HG02852 (cell line): Measurements from ENCODE around the gene CRY2.

Source experiments
- ATAC-seq: cut with Tn5 transposase; IDR thresholded peaks from one replicate; pipeline ENCODE4 v1.9.1; 2021; ENCODE audit warnings: mild to moderate bottlenecking, moderate library complexity; ENCODE audit not compliant: unreplicated experiment

CRY2 gene

DNA sequence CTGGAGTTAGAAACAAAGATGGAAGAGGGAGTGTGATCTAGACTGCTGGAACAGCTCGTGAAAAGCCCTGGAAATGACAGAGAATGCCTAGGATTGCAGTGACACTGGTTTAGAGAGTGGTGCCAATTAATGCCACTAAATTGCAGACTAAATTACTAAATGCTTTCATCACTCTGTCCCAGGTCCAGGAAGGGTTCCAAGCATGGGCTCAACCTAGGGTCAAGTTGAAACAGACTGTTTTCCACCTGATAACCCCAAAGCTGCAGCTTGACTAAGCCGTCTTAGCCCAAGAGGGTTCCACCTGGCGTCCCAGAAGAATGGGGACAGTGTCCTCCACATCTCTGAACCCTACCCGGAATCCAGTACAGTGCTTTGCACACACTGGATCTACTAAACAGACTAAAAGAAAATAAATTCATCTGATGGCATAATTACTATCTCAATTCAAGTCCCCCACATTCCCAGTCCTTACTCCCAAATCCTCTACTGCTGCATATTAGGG, 1.1 kb upstream of the CRY2 start:
- ATAC-seq, result no peak

DNA sequence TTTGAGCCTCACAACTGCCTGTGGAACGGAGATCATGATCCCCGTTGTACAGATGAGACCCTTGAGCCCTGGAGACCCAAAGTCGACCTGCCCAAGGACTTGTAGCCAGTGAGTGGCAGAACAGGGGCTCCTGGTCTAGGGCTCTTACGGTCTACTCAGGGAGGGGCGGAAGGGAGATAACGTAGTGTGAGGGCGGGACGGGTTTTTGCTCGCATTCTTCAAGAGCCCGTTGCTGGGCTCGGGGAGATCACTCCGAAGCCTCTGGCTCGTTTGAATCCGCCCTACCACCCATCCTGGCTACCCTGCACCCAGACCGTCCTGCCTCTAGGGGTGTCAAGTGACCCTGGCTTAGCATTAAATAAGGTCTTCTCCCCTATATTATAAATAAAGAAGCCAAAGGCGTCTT, 639 bp downstream of the CRY2 start:
- ATAC-seq, result peak; percentile 16

DNA sequence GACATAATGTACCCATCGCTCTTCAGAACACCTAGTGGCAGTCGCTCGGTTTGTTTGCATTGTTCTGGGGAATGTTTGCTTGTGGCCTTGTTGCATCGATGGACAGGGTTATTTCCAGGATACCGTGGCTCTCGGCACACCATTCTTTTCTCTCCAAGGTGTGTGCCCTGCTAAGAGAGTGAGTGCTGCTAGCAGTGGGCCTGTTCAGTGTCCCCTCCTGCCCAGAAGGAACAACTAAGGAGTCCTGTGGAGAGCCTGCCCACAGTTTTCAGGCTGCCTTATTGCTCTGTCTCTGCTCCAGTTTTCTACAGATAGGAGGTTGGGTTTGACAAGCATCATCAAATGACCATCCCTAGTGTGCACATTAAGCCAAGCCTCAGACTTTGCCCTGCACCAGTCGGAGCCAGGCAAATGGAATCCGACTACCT, 1.4 kb downstream of the CRY2 start:
- ATAC-seq, result no peak

DNA sequence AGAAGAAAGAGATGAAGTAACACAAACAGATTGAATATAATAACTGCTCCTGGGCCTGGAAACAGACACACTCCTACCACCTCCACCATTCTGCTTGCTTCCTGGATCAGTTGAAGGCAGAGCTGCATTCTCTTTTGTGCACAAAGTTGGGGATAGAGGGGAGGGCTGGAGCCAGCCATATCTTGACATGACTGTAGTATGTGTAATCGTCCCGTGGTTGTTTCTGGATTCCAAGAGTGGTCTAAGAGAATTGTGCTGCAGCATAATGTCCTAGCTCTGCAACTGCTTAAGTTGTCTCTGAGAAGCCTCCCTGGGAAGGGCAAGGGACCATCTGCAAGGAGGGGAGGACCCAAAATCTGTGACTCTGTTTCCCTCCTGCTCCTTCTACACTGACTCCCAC, 3.2 kb downstream of the CRY2 start:
- ATAC-seq, result no peak

DNA sequence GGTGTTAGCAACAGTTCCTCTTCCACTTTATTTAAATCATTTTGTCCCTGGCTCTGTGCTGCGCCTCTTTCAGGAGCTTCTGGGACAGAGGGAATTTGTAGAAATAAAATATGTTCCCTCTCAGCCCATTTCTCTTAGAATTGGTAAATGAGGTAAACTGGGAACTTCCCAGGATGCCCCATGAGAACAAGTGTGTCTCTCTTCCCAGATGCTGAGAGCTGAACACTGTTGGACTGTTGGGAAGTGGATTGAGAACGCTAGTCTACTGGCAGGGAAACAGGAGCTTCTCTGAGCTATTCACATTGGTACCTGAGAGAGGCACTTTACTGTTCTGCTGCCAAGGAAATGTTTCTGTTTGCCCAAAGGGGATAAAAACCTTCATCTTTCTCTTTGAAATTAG, 4.0 kb downstream of the CRY2 start:
- no peak for ATAC-seq

DNA sequence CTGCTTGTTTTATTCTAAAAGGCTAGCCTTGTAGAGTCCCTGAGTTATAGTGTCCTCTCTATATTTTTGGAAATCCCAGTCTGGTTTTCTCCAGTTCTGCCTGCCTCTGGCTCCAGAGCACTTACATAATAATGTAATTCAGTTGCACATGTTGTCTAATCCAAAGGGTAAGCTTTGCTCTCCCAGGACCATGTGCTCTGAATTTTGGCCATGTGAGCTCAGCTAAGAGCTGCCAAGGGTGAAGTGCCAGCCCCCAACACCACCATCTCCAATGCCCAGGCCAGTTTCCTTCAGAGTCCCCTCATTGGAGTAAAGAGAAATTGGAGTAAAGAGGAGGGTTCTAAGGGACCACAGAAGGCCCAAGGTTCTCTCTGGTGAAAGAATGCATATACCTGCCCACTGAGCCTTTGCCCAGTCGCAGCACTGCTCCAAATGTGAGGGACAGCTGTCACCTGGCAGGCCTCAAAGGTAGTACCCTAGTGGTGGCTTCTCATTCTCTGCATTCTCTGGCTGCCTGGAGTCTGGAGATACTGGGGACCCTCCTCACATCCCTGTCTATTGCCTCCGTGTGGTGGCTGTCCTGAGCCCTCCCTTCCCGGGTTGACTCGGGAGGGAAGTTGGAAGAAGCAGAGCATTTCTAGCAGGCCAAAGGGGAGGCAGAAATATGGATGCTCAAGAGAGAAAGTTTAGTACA, 4.9 kb downstream of the CRY2 start:
- peak; percentile 15 for ATAC-seq

DNA sequence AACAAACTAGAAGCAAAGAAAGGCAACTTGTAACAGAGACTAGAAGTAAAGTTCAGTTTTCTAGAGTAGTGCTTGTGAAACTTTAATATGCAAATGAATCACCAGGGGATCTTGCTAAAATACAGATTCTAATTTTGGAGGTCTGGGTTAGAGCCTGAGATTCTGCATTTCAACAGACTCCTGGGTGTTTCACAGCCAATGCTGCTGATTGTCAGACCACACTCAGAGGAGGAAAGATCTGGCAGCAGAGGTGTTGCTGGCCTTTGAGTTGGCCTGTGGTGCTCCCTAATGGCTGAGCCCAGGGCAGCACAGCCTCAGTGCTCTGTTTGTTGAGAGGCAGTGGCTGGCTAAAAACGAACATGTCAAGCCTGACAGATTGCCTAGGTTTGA, 5.4 kb downstream of the CRY2 start:
- peak; percentile 47 for ATAC-seq

DNA sequence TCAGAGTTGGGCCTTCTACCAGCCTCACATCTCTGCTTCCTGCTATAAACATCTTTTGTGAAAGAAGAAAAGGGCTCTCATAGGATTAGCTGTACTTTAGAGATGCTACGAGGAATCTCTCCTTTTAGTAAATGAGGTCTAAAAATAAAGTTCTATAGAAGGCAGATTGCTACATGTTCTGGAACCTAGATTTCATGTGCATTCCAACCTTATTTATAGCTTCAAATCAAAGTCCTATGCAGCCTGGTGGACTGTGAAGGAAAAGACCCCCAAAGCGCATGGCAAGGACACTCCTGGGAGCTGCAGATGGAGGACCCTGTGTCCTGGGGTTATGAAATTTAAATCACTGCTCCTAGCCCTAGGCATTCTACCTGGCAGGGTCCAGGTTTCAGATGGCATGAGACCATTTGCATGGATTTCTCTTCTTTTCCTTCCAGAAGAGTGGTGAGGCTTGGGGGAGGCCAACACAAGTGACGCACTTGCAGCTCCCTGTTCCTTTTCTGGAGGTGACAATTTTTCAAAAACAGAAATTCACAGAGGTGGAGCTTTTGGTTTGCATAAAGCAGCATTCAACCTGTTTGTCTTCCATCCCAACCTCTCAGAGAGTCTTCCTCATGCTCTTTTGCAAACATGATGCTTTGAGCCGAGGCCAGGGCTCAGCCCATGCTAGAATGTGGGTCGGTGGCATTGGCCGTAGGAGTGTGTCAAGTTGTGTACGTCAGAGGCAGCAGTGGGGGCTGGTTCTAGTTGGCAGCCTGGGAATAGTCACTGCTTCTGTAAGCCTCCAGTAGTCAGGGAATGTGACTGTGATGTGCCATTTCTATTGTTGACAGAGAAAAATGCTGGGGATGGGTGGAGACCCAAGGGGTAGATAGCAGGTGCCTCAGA, 6.3 kb downstream of the CRY2 start:
- ATAC-seq, result no peak

DNA sequence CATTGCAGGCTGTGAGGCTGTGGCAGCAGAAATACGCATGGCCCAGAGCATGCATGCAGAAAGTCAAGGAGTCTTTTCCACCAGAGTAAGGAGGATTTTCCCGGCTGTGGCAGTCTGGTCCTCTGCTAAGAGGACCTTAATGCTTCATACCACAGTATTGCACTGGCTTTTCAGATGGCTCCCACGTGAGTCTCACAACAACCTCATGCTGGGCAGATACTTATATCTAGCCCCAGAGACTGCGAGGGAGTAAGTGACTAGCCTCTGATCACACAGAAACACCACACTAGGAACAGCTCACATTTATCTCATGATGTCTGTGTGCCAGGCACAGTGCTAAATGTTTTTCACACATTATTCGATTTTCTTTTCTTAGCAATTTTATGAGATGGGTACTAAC, 8.0 kb downstream of the CRY2 start:
- no peak for ATAC-seq

DNA sequence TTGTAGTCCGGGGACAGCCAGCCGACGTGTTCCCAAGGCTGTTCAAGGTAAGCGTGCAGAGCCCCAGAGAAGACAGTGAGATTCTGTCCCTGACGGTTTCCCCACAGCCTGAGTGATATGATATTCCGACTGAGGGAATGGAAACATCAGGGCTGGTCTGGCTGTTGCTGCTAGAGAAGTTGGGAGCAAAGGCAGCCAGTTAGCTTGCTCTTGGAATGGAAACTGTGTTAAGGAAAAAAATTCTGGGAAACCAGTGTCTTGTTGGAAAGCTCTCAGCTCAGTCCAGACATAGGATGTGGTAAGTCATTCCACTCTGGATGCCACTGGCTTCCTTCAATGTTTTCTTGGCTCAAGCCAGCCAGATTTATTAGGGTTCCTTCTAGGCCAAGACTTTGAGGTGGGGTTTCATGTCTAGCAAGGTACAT, 8.8 kb downstream of the CRY2 start:
- no peak for ATAC-seq

DNA sequence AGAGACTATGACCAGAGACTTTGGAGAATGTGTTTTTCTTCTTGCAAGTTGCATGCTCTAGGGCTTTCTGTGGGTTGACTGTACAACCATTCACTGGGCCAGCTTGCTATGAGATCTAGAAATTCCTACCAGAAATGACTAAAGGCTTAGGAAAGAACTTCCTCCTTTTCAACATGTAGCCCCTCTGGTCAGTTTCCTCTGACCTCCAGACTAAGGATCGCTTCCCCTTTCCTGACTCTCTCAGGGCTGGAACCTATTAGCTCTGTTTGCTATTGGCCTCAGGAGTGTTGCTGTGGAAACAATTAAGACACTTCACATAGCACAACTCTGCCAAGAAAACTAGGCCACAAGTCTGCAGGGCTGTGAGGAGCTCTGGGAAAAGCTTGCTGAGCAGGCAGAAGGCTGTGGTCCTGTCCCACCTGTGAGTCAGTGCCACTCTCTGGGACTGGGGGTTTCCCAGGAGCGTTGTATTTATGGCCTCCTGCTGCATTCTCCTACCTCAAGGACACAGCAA, 10.7 kb downstream of the CRY2 start:
- ATAC-seq, result no peak

DNA sequence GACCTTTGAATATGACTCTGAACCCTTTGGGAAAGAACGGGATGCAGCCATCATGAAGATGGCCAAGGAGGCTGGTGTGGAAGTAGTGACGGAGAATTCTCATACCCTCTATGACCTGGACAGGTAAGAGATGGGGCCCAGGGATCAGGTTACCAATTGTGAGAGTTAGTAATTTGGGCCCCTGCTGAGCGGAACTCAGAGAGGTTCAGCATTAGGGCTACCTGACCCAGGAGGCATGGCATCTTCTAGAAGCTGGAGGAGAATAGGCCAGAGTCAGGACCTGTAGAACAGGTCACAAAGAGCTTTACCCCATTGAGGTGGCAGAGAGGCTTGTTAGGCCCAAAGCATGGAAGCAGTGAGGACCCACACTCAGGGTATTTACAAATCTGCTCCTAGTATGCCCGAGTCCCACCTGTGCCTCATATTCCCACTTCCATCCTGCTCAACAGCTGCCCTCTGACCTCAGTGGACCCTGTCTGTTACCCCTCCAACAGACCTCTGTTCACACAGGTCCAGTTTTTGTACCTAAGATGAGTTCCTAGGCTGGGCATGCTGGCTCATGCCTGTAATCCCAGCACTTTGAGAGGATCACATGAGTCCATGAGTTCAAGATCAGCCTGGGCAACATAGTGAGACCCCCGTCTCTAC, 11.6 kb downstream of the CRY2 start:
- ATAC-seq, result no peak

DNA sequence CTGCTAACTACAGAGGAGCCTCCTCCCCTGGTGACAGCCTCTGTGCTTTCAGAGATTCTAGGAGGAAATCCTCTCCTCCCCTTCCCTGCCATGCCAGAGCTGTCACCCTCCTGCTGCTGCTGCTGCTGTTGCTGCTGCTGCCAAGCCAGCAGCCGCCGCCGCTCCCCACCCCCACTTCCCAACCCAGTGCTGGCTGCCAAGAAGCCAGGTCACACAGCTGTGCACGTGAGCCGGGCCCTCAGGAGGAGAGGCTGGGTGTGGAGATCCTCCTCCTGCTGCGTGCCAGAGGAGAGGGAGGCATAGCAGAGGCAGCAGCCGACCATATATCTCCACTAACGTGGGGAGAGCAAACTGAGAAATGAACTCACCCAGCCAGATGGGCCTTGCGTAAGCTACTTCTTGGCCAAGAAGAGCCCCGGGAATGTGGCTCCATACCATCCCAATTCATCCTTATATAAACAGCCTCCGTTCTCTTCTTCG, 12.4 kb downstream of the CRY2 start:
- no peak for ATAC-seq

DNA sequence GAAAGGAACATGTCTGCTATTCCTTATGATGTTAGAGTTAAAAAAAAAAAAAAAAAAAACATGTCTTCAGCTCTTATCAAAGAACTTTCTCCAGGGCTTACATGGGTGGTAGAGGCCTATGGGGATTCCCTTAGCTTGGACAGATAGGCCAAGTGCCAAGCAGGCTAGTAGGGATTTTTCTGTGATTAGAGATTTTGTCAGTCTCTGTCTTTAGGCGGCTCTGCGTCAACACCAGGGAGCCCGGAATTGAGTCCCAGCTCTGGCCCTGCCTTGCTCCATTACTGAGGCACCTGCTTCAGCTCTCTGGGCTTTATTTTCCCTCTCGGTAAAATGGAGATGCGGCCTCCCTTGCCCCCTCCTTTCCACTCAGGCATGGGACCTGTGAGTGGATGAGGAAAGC, 13.1 kb downstream of the CRY2 start:
- ATAC-seq, result no peak

DNA sequence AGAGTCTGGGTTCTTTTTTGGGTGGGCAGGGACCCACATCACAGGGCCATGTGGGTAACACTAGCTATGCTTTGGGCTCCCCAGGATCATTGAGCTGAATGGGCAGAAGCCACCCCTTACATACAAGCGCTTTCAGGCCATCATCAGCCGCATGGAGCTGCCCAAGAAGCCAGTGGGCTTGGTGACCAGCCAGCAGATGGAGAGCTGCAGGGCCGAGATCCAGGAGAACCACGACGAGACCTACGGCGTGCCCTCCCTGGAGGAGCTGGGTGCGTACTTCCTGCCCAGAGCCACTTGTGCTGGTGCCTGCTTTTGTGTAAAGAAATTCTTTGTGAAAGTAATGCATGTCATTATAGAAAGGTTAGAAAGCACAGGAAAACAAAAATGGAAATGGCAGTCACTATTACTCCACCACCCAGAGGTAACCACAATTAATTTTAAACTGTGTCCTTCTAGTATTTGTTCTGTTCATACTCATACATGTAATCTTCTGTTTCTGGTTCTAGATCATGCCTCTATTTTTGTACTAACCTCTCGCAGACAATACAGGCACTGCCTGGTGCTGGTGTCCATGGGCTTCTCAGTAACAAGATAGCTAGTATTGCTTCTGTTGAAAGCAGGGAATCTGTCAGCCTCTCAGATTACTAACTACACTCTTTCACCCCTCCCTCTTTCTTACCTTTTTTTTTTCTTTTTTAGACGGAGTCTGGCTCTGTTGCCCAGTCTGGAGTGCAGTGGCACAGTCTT, 13.7 kb downstream of the CRY2 start:
- no peak for ATAC-seq

DNA sequence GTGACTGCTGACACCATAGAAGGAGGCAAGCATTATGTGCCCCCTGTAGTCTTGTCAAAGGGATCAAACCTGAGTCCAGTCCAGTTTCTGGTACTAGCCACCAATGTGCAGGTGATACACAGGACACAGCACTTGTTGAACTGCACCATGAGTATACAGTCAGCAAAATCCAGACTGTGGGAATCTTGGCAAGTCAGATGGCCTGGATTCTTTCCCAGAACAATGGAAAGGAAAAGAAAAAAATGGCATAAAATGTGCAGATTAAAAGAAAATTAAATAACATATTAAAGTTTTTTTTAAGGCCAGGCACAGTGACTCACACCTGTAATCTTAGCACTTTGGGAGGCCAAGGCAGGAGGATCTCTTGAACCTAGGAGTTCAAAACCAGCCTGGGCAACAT, 16.8 kb downstream of the CRY2 start:
- ATAC-seq, result no peak

DNA sequence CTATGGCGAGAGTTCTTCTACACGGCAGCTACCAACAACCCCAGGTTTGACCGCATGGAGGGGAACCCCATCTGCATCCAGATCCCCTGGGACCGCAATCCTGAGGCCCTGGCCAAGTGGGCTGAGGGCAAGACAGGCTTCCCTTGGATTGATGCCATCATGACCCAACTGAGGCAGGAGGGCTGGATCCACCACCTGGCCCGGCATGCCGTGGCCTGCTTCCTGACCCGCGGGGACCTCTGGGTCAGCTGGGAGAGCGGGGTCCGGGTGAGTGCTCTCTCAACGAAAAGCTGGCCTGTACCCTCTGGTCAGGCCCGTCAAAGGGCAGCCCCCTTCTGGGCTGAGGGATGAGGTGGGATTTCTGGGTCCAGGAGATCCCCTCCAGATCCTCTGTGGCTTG, 22.3 kb downstream of the CRY2 start:
- ATAC-seq, result no peak

DNA sequence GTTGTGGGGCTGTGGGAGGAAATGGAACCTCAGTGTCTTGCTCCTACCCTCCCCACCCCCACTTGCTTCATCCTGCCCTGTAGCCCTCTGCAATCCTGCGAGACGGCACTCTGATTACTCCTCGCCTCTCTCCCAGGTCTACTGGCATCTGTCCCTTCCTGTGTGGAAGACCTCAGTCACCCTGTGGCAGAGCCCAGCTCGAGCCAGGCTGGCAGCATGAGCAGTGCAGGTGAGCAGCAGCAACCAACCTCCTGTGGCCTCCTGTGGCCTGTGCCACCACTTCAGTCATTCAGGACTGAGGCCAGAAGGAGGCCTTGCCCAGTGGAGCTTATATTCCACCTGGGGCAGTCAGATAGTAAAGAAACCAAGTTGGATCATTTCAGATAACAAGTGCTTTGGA, 23.4 kb downstream of the CRY2 start:
- ATAC-seq, result no peak

DNA sequence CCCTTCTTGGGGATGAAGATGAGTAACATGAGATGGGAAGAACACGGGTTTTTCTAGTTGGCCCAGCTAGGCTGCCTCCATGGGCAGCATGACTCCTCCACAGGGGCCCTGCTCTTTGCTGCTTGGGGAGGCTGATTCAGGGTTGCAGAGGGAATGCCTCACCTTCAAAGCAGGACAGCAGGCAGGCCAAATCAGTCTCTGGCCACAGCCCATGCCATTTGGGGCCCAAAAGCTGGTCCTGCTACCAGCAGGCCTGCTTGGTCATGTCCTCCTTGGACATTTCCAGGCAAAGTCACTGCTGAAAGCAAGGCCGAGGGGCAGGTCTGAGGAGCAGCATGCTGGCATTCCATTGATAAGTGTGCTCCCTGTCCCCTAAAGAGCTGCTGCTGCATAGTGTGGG, 24.4 kb downstream of the CRY2 start:
- no peak for ATAC-seq

DNA sequence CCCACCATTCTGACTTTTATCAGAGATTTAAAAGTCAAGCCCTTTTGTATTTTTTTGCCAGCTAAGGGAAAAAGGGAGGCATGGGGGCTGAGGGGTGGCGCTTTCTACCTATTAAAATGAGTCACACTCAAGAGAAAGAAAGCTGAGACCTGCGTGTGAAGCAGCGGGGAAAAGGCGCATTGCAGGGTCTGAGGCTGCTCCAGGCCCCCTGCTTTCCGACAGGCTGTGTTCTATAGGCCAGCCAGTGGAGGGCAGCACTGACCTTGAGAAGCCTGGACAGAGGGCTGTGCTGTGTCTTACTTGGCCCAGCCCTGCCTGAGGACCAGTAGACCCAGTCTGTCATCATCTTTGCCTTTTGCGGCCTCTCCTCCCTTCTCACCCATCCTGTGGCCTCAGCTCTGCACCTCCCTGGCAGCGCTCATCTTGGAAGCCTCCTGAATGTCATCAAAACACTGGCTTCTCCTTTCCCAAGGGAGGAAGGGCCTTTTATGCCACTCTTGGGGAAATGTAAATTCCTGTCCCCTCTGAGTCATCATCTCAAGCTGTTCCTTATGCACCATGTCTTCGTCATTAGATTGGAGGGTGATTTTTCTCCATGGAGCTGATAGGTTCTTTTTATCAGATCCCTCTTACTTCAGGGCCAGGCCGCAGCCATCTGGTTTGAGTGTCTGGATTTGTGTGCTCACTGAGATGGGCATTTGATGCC, 25.5 kb downstream of the CRY2 start:
- ATAC-seq, result no peak
